T-helper 17 cell (primary cell): ENCODE results near the gene CNTNAP4. TPM values are rescaled to one million over a fixed set of nuclear protein-coding genes. Genes with fewer than 3 reads are reported as not detected.

Experiments
- ATAC-seq: fragments of 150-1000 bp; cut with Tn5 transposase; 2 replicates; pipeline ENCODE4 v1.10.0; 2021; ENCODE audit warnings: mild to moderate bottlenecking, moderate library complexity
- DNase-seq, 3 donors: peaks; one replicate each; pipeline versions ENCODE4 v3.0.0 to v3.0.0-alpha.2; 2020 to 2021
- H3K9me3 ChIP-seq: one replicate; pipeline ENCODE4 v1.7.0; 2013; ENCODE audit warnings: low read length, mild to moderate bottlenecking; ENCODE audit not compliant: control insufficient read depth, poor library complexity, severe bottlenecking
- H3K27ac Mint-ChIP-seq: one replicate; pipeline ENCODE4 v1.8.0; 2022; ENCODE audit warnings: mild to moderate bottlenecking, moderate library complexity, mixed read lengths
- H3K27me3 Mint-ChIP-seq: one replicate; pipeline ENCODE4 v1.8.0; 2022; ENCODE audit warnings: mixed read lengths
- H3K36me3 Mint-ChIP-seq: one replicate; pipeline ENCODE4 v1.8.0; 2022; ENCODE audit warnings: low read depth, mixed read lengths
- H3K4me1 Mint-ChIP-seq: one replicate; pipeline ENCODE4 v1.8.0; 2022; ENCODE audit warnings: mild to moderate bottlenecking, mixed read lengths
- H3K4me3 Mint-ChIP-seq: one replicate; pipeline ENCODE4 v1.8.0; 2022; ENCODE audit warnings: mild to moderate bottlenecking, moderate library complexity, mixed read lengths
- total RNA-seq, 4 donors: library from RNA in 2 of 4; stranded (reverse) in 2 of 4; gene quantifications; one replicate each; pipeline ENCODE4 v1.2.3 and lab custom pipeline; 2022 to 2026

CNTNAP4 gene
- total RNA-seq, 2 donors from 2014 or later, result not detected

DNA sequence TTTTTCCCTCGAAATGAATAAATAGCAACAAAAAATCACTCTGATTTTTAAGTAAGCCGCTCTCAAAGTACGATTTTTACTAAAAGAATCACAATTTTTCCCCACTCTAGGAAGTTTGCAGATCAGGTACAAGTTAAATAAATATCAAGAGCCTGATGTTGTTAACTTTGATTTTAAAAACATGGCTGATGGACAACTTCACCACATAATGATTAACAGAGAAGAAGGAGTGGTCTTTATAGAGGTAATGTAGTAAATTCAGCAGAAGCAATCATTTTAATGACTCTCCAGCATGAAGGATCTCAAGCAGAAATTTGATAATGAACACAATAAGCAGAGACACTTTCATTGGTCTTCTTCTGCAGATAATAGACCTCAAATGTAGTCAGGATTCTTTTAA is 262.4 kb downstream of the CNTNAP4 start:
- Mint-ChIP-seq H3K27me3 (no peaks in the 10 kb centered on the region), H3K27ac (no peak overlapping the region), H3K4me3 (no peak overlapping the region), H3K36me3 (no peaks in the 10 kb centered on the region), H3K4me1 (no peaks in the 10 kb centered on the region)
- H3K9me3 ChIP-seq, result no peaks in the 10 kb centered on the region
- no peak for DNase-seq
- ATAC-seq, result no peak

DNA sequence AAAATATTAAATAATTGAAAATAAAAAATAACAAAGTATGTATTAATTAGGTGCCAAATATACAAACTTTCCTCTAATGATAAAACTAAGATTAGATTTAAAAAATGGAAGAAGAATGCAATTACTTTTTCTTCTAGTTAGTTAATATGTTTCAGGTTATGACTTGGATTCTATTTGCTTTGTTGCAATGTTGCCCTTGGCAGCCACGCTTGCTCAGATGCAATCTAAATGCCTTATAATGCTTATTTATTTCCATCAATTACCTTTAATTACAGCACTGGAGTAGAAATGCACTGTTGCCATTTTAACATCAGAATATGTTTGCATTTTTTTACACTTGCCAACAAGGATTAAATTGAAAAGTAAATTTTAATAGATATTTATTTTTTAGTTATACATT is 263.9 kb downstream of the CNTNAP4 start:
- H3K36me3 Mint-ChIP-seq, result no peaks in the 10 kb centered on the region
- no peaks in the 10 kb centered on the region for H3K9me3 ChIP-seq
- DNase-seq (no peak), ATAC-seq (no peak)
- no peaks in the 10 kb centered on the region for H3K27me3 Mint-ChIP-seq
- no peak overlapping the region for H3K27ac Mint-ChIP-seq
- no peak overlapping the region for H3K4me3 Mint-ChIP-seq
- H3K4me1 Mint-ChIP-seq, result no peaks in the 10 kb centered on the region

DNA sequence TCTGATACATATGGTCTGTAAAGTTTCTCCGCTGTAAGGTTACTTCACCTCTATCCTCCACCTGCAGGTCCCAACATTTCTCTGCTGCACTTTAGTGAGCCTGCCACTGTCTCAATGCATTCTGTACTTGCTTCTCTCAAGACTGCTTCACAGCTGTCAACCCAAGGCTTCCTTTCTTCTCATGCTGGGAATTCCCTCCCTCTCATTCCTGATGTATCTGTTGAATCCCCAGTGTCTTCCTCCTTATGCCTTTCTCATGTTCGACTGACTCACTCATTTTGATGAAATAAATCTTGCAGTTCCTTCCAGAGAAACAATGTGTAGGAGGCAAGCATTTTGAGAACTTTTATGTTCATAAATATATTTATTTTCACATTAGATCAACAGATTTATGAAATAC is 288.3 kb downstream of the CNTNAP4 start:
- Mint-ChIP-seq H3K4me3 (no peak overlapping the region), H3K4me1 (no peaks in the 10 kb centered on the region), H3K36me3 (no peaks in the 10 kb centered on the region), H3K27me3 (no peaks in the 10 kb centered on the region), H3K27ac (no peak overlapping the region)
- DNase-seq (no peak), ATAC-seq (no peak)
- no peaks in the 10 kb centered on the region for H3K9me3 ChIP-seq

DNA sequence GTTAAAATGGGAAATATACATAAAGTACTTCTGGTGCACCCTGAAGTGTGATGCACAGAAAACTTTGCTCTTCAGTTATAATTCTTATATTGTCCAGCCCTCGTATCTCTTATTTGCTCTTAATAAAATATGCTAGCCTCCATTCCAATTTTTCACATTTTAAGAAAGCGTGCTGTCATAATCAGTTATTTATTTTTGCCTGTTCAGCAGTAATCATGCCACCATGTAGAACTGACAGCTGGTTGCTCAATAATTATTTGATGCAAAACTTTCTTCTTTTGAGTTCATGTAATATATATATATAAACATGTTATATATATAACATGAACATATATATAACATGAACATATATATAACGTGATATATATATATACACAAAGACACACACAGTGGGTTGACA is 294.6 kb downstream of the CNTNAP4 start:
- no peaks in the 10 kb centered on the region for H3K9me3 ChIP-seq
- Mint-ChIP-seq H3K36me3 (no peaks in the 10 kb centered on the region), H3K4me3 (no peak overlapping the region), H3K27ac (no peak overlapping the region), H3K4me1 (no peaks in the 10 kb centered on the region), H3K27me3 (no peaks in the 10 kb centered on the region)
- DNase-seq (no peak), ATAC-seq (no peak)

DNA sequence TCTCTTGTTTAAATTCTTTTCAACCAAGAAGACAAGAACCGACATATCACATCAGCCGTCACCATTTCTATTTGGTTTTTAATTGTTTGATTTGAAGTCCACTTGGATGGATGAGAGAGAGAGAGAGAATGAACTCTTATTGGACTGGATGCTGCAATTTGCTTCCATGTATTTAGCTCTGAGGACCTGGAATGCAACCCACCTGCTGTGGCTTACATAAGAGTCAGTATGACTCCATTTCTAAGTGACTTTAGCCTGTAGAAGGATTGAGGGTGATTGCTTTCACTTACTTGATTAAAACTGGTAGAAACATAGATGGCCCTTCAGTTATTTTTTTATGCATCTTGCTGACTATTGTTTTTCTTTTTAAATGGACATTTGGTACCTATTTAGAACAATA is 296.1 kb downstream of the CNTNAP4 start:
- ATAC-seq, result no peak
- no peaks in the 10 kb centered on the region for H3K36me3 Mint-ChIP-seq
- DNase-seq, result no peak
- H3K4me3 Mint-ChIP-seq, result no peak overlapping the region
- no peak overlapping the region for H3K27ac Mint-ChIP-seq
- no peaks in the 10 kb centered on the region for H3K27me3 Mint-ChIP-seq
- no peaks in the 10 kb centered on the region for H3K9me3 ChIP-seq
- H3K4me1 Mint-ChIP-seq, result no peaks in the 10 kb centered on the region

DNA sequence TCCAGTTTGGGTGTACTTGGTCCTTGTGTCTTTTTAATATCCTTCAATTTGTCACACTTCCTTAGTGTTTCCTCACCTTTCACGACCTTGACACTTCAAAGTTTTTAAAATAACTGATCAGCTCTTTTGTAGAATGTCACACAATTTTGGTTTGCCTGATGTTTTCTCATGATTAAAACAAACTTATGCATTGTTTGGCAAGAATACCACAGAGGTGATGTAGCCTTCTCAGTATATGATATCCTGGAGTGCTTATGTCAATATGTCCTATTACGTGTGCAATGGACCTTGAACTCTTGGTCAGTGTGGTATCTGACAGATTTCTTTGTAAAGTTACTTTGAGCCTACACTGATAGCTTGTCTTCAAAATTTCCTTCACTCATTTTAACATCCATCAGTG is 297.4 kb downstream of the CNTNAP4 start:
- Mint-ChIP-seq H3K27me3 (no peaks in the 10 kb centered on the region), H3K27ac (no peak overlapping the region), H3K36me3 (no peaks in the 10 kb centered on the region), H3K4me3 (no peak overlapping the region), H3K4me1 (no peaks in the 10 kb centered on the region)
- DNase-seq (no peak), ATAC-seq (no peak)
- no peaks in the 10 kb centered on the region for H3K9me3 ChIP-seq

DNA sequence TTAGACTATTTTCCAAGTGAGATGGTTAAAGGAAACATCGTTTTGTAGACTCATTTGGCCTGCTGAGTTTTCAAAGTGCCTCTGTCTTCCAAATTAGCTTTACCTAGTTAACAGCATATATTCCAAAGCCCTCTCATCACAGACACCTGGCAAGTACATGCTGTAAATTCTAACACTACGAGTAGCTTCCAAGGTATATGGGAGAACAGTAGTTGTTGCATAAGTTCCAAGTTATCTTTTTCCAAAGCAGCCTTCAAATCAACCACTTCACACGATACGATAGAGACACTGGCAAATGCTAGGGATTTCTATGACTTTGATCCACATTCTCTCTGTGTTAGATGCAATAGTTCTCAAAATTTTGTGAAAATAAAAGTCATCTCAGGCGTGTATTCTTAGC is 299.3 kb downstream of the CNTNAP4 start:
- Mint-ChIP-seq H3K36me3 (no peaks in the 10 kb centered on the region), H3K27me3 (no peaks in the 10 kb centered on the region), H3K27ac (no peak overlapping the region), H3K4me3 (no peak overlapping the region), H3K4me1 (no peaks in the 10 kb centered on the region)
- no peak for DNase-seq
- H3K9me3 ChIP-seq, result no peaks in the 10 kb centered on the region
- no peak for ATAC-seq

DNA sequence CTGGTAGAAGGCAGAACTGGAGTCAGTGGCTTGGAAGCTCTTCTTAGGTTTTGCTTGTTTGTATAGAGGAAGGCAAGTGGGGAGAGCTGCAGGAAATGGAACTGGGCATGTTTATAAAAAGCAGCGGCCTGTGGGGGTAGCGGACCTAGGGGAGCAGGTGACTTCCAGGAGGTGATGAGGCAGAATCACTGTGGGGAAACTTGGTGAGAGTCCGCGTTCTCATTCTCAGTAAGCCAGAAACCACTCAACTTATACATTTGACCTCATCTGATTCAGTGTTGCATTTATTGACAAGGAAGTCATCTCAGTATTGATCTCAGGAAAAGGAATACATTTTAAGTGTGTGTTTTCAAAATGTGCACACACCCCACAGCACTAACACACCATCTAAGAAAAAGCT is 299.8 kb downstream of the CNTNAP4 start:
- no peaks in the 10 kb centered on the region for H3K9me3 ChIP-seq
- H3K4me3 Mint-ChIP-seq, result no peak overlapping the region
- H3K27ac Mint-ChIP-seq, result no peak overlapping the region
- no peaks in the 10 kb centered on the region for H3K4me1 Mint-ChIP-seq
- no peaks in the 10 kb centered on the region for H3K36me3 Mint-ChIP-seq
- DNase-seq (no peak), ATAC-seq (no peak)
- H3K27me3 Mint-ChIP-seq, result no peaks in the 10 kb centered on the region

DNA sequence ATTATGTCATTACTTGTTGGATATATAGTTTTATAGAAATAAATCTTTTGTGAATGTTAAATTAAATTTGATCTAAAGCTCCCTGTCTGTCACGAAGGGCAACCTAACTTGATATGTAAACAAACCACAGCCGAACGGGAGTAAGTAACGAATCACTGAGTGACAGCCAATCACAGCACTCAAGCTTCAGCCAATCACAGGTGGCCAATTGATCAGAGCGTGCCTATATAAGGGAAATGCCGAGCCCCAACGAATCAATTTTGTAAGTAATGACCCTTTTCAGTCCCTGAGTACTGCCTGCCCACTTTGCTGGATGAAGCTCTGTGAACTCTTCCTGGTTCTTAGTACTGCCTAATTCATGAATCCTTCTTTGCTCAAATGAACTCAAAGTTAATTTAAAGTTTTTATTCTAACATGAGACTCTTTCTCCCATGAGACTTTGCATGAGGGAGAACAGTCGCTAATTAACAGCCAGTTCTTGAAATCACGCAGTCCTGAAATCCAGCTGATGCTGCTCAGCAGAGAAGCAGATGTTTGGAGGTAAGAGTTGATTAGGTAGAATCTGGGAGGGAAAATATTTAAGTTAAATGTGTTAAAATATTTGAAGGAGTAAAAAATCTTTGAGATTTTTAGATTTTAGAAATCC is 302.2 kb downstream of the CNTNAP4 start:
- Mint-ChIP-seq H3K27ac (no peak overlapping the region), H3K4me1 (no peaks in the 10 kb centered on the region), H3K27me3 (no peaks in the 10 kb centered on the region), H3K36me3 (no peaks in the 10 kb centered on the region), H3K4me3 (no peak overlapping the region)
- ATAC-seq, result no peak
- H3K9me3 ChIP-seq, result no peaks in the 10 kb centered on the region
- DNase-seq, result no peak

DNA sequence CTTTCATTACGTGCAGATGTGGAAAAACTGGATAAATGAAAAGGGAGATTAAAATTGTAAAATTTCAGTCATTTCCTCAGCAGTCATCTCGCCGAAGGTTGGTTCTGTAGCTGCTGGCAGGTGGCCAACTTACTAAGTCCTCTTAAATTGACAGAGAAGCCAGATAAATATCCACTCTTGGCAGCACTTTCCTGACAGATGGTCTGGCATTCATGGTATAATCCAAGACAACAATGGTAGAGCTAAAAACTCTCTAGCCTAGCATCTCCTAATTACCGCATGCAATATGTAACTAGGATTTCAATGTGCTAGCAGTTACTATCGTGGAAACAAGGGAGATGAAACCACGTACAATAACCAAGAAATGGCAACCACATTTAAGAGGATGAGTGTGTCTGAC is 306.3 kb downstream of the CNTNAP4 start:
- ATAC-seq (no peak), DNase-seq (no peak)
- Mint-ChIP-seq H3K27ac (no peak overlapping the region), H3K4me3 (no peak overlapping the region), H3K36me3 (no peaks in the 10 kb centered on the region), H3K4me1 (no peaks in the 10 kb centered on the region), H3K27me3 (no peaks in the 10 kb centered on the region)
- H3K9me3 ChIP-seq, result no peaks in the 10 kb centered on the region

DNA sequence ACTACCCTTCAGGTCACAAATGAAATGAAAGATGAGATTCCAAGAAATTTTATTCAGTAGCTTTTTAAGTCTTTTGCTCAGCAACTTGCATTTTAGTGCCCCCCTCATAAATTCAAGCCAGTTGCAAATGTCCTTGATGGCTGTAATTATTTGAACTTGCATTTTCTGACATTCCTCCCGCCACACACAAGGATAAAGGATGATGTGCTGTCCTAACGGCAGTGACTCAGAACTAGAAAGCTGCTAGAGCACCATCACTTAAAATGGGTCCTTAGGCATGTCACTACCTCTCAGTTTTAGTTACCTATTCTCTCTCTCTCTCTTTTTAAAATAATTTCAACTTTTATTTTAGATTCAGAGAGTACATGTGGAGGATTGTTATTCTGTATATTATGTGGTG is 306.7 kb downstream of the CNTNAP4 start:
- Mint-ChIP-seq H3K36me3 (no peaks in the 10 kb centered on the region), H3K27ac (no peak overlapping the region)

DNA sequence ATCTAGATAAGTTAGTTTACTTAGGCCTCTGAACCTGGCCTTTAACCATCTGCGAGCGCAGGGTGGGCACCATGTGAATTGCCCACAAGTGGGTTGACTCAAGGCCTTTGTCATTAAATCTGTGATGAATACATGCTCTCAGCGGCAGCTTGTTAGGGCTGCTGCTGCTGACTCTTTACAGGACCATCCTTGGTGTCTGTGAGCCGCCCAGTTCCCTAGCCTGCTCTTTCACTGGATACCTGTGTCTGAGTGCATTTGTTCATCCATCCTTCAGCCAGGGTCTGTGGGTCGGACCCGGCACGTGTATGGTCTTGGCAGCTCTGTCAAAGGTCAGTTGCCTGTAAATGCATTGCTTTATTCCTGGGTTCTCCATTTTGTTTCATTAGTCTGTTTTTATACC is 321.3 kb downstream of the CNTNAP4 start:
- H3K27ac Mint-ChIP-seq, result no peak overlapping the region
- no peak overlapping the region for H3K4me3 Mint-ChIP-seq
- H3K9me3 ChIP-seq, result no peaks in the 10 kb centered on the region
- ATAC-seq, result no peak
- DNase-seq, result no peak
- no peaks in the 10 kb centered on the region for H3K36me3 Mint-ChIP-seq
- H3K4me1 Mint-ChIP-seq, result no peaks in the 10 kb centered on the region
- no peaks in the 10 kb centered on the region for H3K27me3 Mint-ChIP-seq

More for the DNA sequence above, 306.7 kb downstream of the CNTNAP4 start:
- ATAC-seq, result no peak
- Mint-ChIP-seq H3K27me3 (no peaks in the 10 kb centered on the region), H3K4me3 (no peak overlapping the region), H3K4me1 (no peaks in the 10 kb centered on the region)
- no peak for DNase-seq
- no peaks in the 10 kb centered on the region for H3K9me3 ChIP-seq

DNA sequence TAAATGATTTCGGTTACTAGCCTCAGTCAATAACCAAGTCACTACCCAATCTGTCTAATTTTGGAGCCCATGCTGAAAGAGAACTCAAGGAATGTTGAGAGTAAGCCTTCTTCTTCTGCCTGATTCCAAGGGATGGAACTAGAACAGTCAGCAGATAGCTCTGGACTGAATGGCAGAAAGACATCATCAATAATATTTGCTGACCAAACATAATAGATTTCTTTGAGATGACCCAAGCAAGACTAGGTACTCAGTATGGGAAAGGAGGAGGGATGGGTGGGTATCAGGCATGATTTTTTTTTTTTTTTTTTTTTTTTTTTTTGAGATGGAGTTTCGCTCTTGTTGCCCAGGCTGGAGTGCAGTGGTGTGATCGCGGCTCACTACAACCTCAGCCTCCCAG is 330.1 kb downstream of the CNTNAP4 start:
- Mint-ChIP-seq H3K4me3 (no peak overlapping the region), H3K4me1 (no peaks in the 10 kb centered on the region), H3K27ac (no peak overlapping the region), H3K27me3 (no peaks in the 10 kb centered on the region), H3K36me3 (no peaks in the 10 kb centered on the region)
- DNase-seq (no peak), ATAC-seq (no peak)
- no peaks in the 10 kb centered on the region for H3K9me3 ChIP-seq
